WTC11 (cell line): Measurements from ENCODE around the gene MINDY4B.

Experiments used
- ESRRA ChIP-seq: sonication (generic); formaldehyde crosslinking; IDR thresholded peaks from 2 replicates; pipeline ENCODE4 v1.8.1; 2022; ENCODE audit warnings: mild to moderate bottlenecking, missing genetic modification reagents, borderline replicate concordance
- GABPB1 ChIP-seq: sonication (generic); formaldehyde crosslinking; IDR thresholded peaks from 2 replicates; pipeline ENCODE4 v1.8.1; 2023; ENCODE audit warnings: mild to moderate bottlenecking, missing genetic modification reagents
- JUN ChIP-seq: sonication (generic); formaldehyde crosslinking; IDR thresholded peaks from 2 replicates; pipeline ENCODE4 v1.8.0; 2023; ENCODE audit warnings: mild to moderate bottlenecking, missing genetic modification reagents
- ZNF232 ChIP-seq: sonication (generic); formaldehyde crosslinking; IDR thresholded peaks from 2 replicates; pipeline ENCODE4 v1.8.0; 2022; ENCODE audit warnings: mild to moderate bottlenecking, missing genetic modification reagents
- TF ChIP-seq, protein P1 (sequence below): sonication (generic); formaldehyde crosslinking; IDR thresholded peaks from 2 replicates; pipeline ENCODE4 v1.8.1; 2023; ENCODE audit warnings: mild to moderate bottlenecking, missing genetic modification reagents, moderate library complexity
- TF ChIP-seq, protein P2 (sequence below): sonication (generic); formaldehyde crosslinking; IDR thresholded peaks from 2 replicates; pipeline ENCODE4 v1.8.0; 2022; ENCODE audit warnings: mild to moderate bottlenecking, missing genetic modification reagents
- TF ChIP-seq, protein P3 (sequence below): sonication (generic); formaldehyde crosslinking; conservative IDR thresholded peaks from 2 replicates; pipeline ENCODE4 v1.8.1; 2023; ENCODE audit warnings: mild to moderate bottlenecking, low read depth, missing genetic modification reagents, moderate library complexity
- TF ChIP-seq, protein P4 (sequence below): sonication (generic); formaldehyde crosslinking; conservative IDR thresholded peaks from 2 replicates; pipeline ENCODE4 v1.8.1; 2022; ENCODE audit warnings: mild to moderate bottlenecking, missing genetic modification reagents
- TF ChIP-seq, protein P5 (sequence below): fragments of 200-600 bp; IDR thresholded peaks from 2 replicates; pipeline ENCODE4 v1.8.0; 2022; ENCODE audit warnings: antibody characterized with exemption
- TF ChIP-seq, protein P6 (sequence below): sonication (generic); formaldehyde crosslinking; IDR thresholded peaks from 2 replicates; pipeline ENCODE4 v1.8.1; 2022; ENCODE audit warnings: low read depth, missing genetic modification reagents, borderline replicate concordance

DNA sequence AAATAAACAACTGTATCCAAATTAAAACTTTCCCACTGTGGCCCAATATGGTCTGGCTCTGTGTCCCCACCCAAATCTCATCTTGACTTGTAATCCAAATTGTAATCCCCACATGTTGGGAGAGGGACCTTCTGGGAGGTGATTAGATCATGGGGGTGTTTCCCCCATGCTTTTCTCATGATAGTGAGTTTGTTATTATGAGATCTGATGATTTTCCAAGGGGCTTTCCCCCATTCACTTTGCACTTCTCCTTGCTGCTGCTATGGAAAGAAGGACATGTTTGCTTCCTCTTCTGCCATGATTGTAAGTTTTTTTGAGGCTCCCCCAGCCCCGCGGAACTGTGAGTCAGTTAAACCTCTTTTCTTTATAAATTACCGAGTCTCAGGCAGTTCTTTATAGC, 55.0 kb downstream of the MINDY4B start:
- TF ChIP-seq, protein P1, sequence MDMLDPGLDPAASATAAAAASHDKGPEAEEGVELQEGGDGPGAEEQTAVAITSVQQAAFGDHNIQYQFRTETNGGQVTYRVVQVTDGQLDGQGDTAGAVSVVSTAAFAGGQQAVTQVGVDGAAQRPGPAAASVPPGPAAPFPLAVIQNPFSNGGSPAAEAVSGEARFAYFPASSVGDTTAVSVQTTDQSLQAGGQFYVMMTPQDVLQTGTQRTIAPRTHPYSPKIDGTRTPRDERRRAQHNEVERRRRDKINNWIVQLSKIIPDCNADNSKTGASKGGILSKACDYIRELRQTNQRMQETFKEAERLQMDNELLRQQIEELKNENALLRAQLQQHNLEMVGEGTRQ (CRISPR knock-in tag) = no peak
- TF ChIP-seq JUN (no peak), GABPB1 (no peak), ZNF232 (no peak), ESRRA (CRISPR knock-in tag) (no peak)
- TF ChIP-seq, protein P2, sequence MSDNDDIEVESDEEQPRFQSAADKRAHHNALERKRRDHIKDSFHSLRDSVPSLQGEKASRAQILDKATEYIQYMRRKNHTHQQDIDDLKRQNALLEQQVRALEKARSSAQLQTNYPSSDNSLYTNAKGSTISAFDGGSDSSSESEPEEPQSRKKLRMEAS = no peak
- TF ChIP-seq, protein P3, sequence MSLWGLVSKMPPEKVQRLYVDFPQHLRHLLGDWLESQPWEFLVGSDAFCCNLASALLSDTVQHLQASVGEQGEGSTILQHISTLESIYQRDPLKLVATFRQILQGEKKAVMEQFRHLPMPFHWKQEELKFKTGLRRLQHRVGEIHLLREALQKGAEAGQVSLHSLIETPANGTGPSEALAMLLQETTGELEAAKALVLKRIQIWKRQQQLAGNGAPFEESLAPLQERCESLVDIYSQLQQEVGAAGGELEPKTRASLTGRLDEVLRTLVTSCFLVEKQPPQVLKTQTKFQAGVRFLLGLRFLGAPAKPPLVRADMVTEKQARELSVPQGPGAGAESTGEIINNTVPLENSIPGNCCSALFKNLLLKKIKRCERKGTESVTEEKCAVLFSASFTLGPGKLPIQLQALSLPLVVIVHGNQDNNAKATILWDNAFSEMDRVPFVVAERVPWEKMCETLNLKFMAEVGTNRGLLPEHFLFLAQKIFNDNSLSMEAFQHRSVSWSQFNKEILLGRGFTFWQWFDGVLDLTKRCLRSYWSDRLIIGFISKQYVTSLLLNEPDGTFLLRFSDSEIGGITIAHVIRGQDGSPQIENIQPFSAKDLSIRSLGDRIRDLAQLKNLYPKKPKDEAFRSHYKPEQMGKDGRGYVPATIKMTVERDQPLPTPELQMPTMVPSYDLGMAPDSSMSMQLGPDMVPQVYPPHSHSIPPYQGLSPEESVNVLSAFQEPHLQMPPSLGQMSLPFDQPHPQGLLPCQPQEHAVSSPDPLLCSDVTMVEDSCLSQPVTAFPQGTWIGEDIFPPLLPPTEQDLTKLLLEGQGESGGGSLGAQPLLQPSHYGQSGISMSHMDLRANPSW (CRISPR knock-in tag) = no peak
- TF ChIP-seq, protein P4, sequence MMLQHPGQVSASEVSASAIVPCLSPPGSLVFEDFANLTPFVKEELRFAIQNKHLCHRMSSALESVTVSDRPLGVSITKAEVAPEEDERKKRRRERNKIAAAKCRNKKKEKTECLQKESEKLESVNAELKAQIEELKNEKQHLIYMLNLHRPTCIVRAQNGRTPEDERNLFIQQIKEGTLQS (CRISPR knock-in tag) = no peak
- TF ChIP-seq, protein P5, sequence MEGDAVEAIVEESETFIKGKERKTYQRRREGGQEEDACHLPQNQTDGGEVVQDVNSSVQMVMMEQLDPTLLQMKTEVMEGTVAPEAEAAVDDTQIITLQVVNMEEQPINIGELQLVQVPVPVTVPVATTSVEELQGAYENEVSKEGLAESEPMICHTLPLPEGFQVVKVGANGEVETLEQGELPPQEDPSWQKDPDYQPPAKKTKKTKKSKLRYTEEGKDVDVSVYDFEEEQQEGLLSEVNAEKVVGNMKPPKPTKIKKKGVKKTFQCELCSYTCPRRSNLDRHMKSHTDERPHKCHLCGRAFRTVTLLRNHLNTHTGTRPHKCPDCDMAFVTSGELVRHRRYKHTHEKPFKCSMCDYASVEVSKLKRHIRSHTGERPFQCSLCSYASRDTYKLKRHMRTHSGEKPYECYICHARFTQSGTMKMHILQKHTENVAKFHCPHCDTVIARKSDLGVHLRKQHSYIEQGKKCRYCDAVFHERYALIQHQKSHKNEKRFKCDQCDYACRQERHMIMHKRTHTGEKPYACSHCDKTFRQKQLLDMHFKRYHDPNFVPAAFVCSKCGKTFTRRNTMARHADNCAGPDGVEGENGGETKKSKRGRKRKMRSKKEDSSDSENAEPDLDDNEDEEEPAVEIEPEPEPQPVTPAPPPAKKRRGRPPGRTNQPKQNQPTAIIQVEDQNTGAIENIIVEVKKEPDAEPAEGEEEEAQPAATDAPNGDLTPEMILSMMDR = no peak
- TF ChIP-seq, protein P6, sequence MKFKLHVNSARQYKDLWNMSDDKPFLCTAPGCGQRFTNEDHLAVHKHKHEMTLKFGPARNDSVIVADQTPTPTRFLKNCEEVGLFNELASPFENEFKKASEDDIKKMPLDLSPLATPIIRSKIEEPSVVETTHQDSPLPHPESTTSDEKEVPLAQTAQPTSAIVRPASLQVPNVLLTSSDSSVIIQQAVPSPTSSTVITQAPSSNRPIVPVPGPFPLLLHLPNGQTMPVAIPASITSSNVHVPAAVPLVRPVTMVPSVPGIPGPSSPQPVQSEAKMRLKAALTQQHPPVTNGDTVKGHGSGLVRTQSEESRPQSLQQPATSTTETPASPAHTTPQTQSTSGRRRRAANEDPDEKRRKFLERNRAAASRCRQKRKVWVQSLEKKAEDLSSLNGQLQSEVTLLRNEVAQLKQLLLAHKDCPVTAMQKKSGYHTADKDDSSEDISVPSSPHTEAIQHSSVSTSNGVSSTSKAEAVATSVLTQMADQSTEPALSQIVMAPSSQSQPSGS (CRISPR knock-in tag) = no peak
